B cell (primary cell): ENCODE results near the gene SAP130. TPM values are rescaled to one million over a fixed set of nuclear protein-coding genes. Genes with fewer than 3 reads are reported as not detected.

Experiments
- ATAC-seq: fragments of 200-7000 bp; cut with Tn5 transposase; one replicate; pipeline ENCODE4 v1.10.0; 2021; ENCODE audit warnings: low read depth, mild to moderate bottlenecking, moderate number of reproducible peaks, moderate library complexity
- CTCF ChIA-PET: fragments of 350-600 bp; sonication (Branson Sonifier 250); formaldehyde crosslinking; loops from one replicate; lab custom pipeline; 2021; ENCODE audit warnings: antibody characterized with exemption, inconsistent platforms; lab: Charles Lee
- POLR2A ChIA-PET: fragments of 350-600 bp; sonication (Branson Sonifier 250); formaldehyde crosslinking; loops from one replicate; lab custom pipeline; 2021; ENCODE audit warnings: antibody characterized with exemption; lab: Charles Lee
- DNase-seq: peaks from one replicate; pipeline ENCODE4 v3.0.0; 2013
- H2AFZ ChIP-seq: 2 replicates; pipeline ENCODE4 v1.6.1; 2012; ENCODE audit warnings: mild to moderate bottlenecking, low read depth, low read length; ENCODE audit not compliant: insufficient read depth, poor library complexity, severe bottlenecking
- H3K27ac ChIP-seq, 2 donors: 1 replicate in 1 of 2; 2 replicates in 1 of 2; pipeline ENCODE4 v1.5.1; 2012 to 2013; ENCODE audit warnings: low read length in 2 of 2, mild to moderate bottlenecking in 2 of 2, moderate library complexity in 1 of 2
- H3K27me3 ChIP-seq, 4 experiments: fragments of 200-600 bp in 1 of 4; sonication (generic) in 1 of 4; replicated peaks in 1 of 4; 1 replicate in 2 of 4; 2 replicates in 2 of 4; pipeline versions ENCODE4 v1.6.1 to v1.7.0; 2013 to 2016; ENCODE audit warnings: low read length in 3 of 4, mild to moderate bottlenecking in 2 of 4, mixed read lengths in 1 of 4, moderate library complexity in 1 of 4; ENCODE audit not compliant: insufficient read depth in 4 of 4, control insufficient read depth in 3 of 4; ENCODE audit errors: control extremely low read depth in 1 of 4
- H3K36me3 ChIP-seq, 2 experiments: replicated peaks in 1 of 2; 1 replicate in 1 of 2; 2 replicates in 1 of 2; pipeline versions ENCODE4 v1.6.1 to v1.7.1; 2013; ENCODE audit warnings: low read length in 1 of 2; ENCODE audit not compliant: insufficient read depth in 2 of 2, control insufficient read depth in 1 of 2; ENCODE audit errors: control extremely low read depth in 1 of 2, extremely low read depth in 1 of 2
- H3K4me1 ChIP-seq, 2 donors: fragments of 200-600 bp in 1 of 2; sonication (generic) in 1 of 2; 1 replicate in 1 of 2; 2 replicates in 1 of 2; pipeline versions ENCODE4 v1.5.1 to v1.6.1; 2013 to 2017; ENCODE audit warnings: low read length in 2 of 2; ENCODE audit not compliant: control insufficient read depth in 2 of 2, insufficient read depth in 2 of 2
- H3K4me2 ChIP-seq: replicated peaks from 2 replicates; pipeline ENCODE3; 2012; ENCODE audit warnings: mild to moderate bottlenecking, low read depth, low read length; ENCODE audit not compliant: poor library complexity, severe bottlenecking
- H3K4me3 ChIP-seq, 5 experiments: fragments of 200-600 bp in 1 of 5; sonication (generic) in 1 of 5; 1 replicate in 3 of 5; 2 replicates in 2 of 5; pipeline versions ENCODE4 v1.5.1 to v1.7.0; 2011 to 2016; ENCODE audit warnings: low read length in 4 of 5, mild to moderate bottlenecking in 4 of 5, low read depth in 2 of 5, control low read depth in 1 of 5, moderate library complexity in 1 of 5; ENCODE audit not compliant: insufficient read depth in 1 of 5; ENCODE audit errors: control extremely low read depth in 1 of 5, extremely low read depth in 1 of 5
- H3K79me2 ChIP-seq: fragments of 200-600 bp; sonication (generic); one replicate; pipeline ENCODE4 v1.6.0; 2016; ENCODE audit warnings: low read length; ENCODE audit not compliant: control insufficient read depth, insufficient read depth
- H3K9ac ChIP-seq: fragments of 200-600 bp; sonication (generic); 2 replicates; pipeline ENCODE4 v1.6.1; 2017; ENCODE audit warnings: mild to moderate bottlenecking, low read length, moderate library complexity
- H3K9me3 ChIP-seq, 3 donors: one replicate each; pipeline versions ENCODE4 v1.6.1 to v1.7.1; 2013; ENCODE audit warnings: low read length in 2 of 3; ENCODE audit not compliant: control insufficient read depth in 2 of 3, insufficient read depth in 1 of 3; ENCODE audit errors: control extremely low read depth in 1 of 3
- H4K20me1 ChIP-seq: 2 replicates; pipeline ENCODE4 v1.6.0; 2012; ENCODE audit warnings: mild to moderate bottlenecking, low read length; ENCODE audit not compliant: insufficient read depth, control insufficient read depth, poor library complexity, severe bottlenecking
- H3K27ac Mint-ChIP-seq: one replicate; pipeline ENCODE4 v1.8.0; 2021; ENCODE audit warnings: mixed read lengths
- H3K27me3 Mint-ChIP-seq: one replicate; pipeline ENCODE4 v1.8.0; 2021; ENCODE audit warnings: mixed read lengths
- H3K4me1 Mint-ChIP-seq: one replicate; pipeline ENCODE4 v1.8.0; 2021; ENCODE audit warnings: mixed read lengths
- H3K4me3 Mint-ChIP-seq: one replicate; pipeline ENCODE4 v1.8.0; 2021; ENCODE audit warnings: mixed read lengths
- H3K9me3 Mint-ChIP-seq: one replicate; pipeline ENCODE4 v1.8.0; 2022; ENCODE audit warnings: mixed read lengths; ENCODE audit not compliant: insufficient read depth
- EZH2 ChIP-seq: IDR thresholded peaks from 2 replicates; pipeline ENCODE4 v1.6.1; 2012; ENCODE audit warnings: borderline replicate concordance, low read depth, mild to moderate bottlenecking, moderate library complexity, low read length; ENCODE audit not compliant: insufficient read depth, poor library complexity, severe bottlenecking
- WGBS: methylation state at CpG from one replicate; pipeline ENCODE4 v1.1.5; 2013; ENCODE audit warnings: missing lambda C conversion rate; ENCODE audit not compliant: insufficient coverage; 5-methylcytosine and 5-hydroxymethylcytosine counted together
- intact Hi-C: fragments of 100-400 bp; cut with micrococcal nuclease; formaldehyde crosslinking; loops from one replicate; pipeline ENCODE4 v1.10.0; 2022
- polyA plus RNA-seq: library from polyadenylated mRNA; depleted of rRNA; stranded (reverse); fragments of >200 nt; gene quantifications from 2 replicates; pipeline ENCODE4 v1.2.3, GENCODE V29; 2012
- total RNA-seq, 2 donors: library from RNA; stranded (reverse); fragments of 120-200 nt in 1 of 2; gene quantifications; 1 replicate in 1 of 2; 2 replicates in 1 of 2; pipeline versions ENCODE4 v1.2.3 to v1.2.4, GENCODE V29; 2013 to 2022
- TF ChIP-seq, protein P1 (sequence below): fragments of 200-600 bp; IDR thresholded peaks from one replicate; pipeline ENCODE4 v1.8.0; 2022; ENCODE audit warnings: antibody characterized with exemption, mild to moderate bottlenecking

SAP130 gene
- total and polyA plus RNA-seq, 2 donors (not counting 1 experiment from before 2014, with no cell fraction given) = 13.4 to 40.1 TPM

GRCh38 chr2:127906206-127906926 lies 121.5 kb downstream of the SAP130 start:
- no peak for TF ChIP-seq EZH2
- TF ChIP-seq, protein P1, sequence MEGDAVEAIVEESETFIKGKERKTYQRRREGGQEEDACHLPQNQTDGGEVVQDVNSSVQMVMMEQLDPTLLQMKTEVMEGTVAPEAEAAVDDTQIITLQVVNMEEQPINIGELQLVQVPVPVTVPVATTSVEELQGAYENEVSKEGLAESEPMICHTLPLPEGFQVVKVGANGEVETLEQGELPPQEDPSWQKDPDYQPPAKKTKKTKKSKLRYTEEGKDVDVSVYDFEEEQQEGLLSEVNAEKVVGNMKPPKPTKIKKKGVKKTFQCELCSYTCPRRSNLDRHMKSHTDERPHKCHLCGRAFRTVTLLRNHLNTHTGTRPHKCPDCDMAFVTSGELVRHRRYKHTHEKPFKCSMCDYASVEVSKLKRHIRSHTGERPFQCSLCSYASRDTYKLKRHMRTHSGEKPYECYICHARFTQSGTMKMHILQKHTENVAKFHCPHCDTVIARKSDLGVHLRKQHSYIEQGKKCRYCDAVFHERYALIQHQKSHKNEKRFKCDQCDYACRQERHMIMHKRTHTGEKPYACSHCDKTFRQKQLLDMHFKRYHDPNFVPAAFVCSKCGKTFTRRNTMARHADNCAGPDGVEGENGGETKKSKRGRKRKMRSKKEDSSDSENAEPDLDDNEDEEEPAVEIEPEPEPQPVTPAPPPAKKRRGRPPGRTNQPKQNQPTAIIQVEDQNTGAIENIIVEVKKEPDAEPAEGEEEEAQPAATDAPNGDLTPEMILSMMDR = no peak
- POLR2A ChIA-PET = no interaction called here
- Histone ChIP-seq H3K27me3 (no peaks in the 10 kb centered on the region), H4K20me1 (no peaks in the 10 kb centered on the region), H2AFZ (no peak overlapping the region), H3K4me2 (no peak overlapping the region), H3K9me3 (peaks cover 0 to 1% (median 0%) of the 10 kb centered on the region in 3 donors), H3K9ac (no peak overlapping the region), H3K36me3 (no peaks in the 10 kb centered on the region), H3K79me2 (no peaks in the 10 kb centered on the region), H3K4me3 (no peak overlapping the region), H3K4me1 (no peaks in the 10 kb centered on the region), H3K27ac (no peak overlapping the region)
- no peaks in the 10 kb centered on the region for H3K9me3 Mint-ChIP-seq
- ATAC-seq (no peak), DNase-seq (no peak)
- no peak overlapping the region for H3K4me3 Mint-ChIP-seq
- H3K27ac Mint-ChIP-seq = no peak overlapping the region
- 74% methylated on average over 20 of the region's 21 CpGs for whole genome bisulfite sequencing
- peaks cover 2% of the 10 kb centered on the region for H3K4me1 Mint-ChIP-seq
- no peaks in the 10 kb centered on the region for H3K27me3 Mint-ChIP-seq
- CTCF ChIA-PET = no interaction called here
- intact Hi-C loops = no loop called here

GRCh38 chr2:127901339-127902056 lies 126.4 kb downstream of the SAP130 start:
- no peaks in the 10 kb centered on the region for H3K79me2 ChIP-seq
- no peak for ATAC-seq
- WGBS = 98% methylated on average over 7 of the region's 12 CpGs
- intact Hi-C loops = no loop called here
- CTCF ChIA-PET = no interaction called here
- no peaks in the 10 kb centered on the region for H3K27me3 Mint-ChIP-seq
- no peaks in the 10 kb centered on the region for H4K20me1 ChIP-seq
- no peak overlapping the region for H3K4me3 Mint-ChIP-seq
- DNase-seq = no peak
- H3K9me3 ChIP-seq = no peaks in the 10 kb centered on the region
- H3K4me2 ChIP-seq = no peak overlapping the region
- no peak overlapping the region for H3K4me3 ChIP-seq
- H3K27me3 ChIP-seq = no peaks in the 10 kb centered on the region
- POLR2A ChIA-PET = no interaction called here
- H3K9me3 Mint-ChIP-seq = no peaks in the 10 kb centered on the region
- peaks cover 20% of the 10 kb centered on the region for H3K4me1 Mint-ChIP-seq
- peaks cover 21 to 22% of the 10 kb centered on the region in 2 donors for H3K4me1 ChIP-seq
- H2AFZ ChIP-seq = no peak overlapping the region
- no peak overlapping the region for H3K27ac ChIP-seq
- H3K9ac ChIP-seq = no peak overlapping the region
- TF ChIP-seq EZH2 = no peak
- TF ChIP-seq, protein P1 = no peak
- no peak overlapping the region for H3K27ac Mint-ChIP-seq
- no peaks in the 10 kb centered on the region for H3K36me3 ChIP-seq
